A549 treated with Hydrocortisone at 1 μM for 4 hours (cell line): ENCODE data around the gene CARD6. TPM values are rescaled to one million over a fixed set of nuclear protein-coding genes. Genes with fewer than 3 reads are reported as not detected.

Experiments
- total RNA-seq: library from RNA; stranded (reverse); fragments of 200-300 nt; extraction: Qiagen RNA extraction; gene quantifications from 5 replicates; pipeline ENCODE4 v1.2.3, GENCODE V29; 2022

The CARD6 gene, protein sequence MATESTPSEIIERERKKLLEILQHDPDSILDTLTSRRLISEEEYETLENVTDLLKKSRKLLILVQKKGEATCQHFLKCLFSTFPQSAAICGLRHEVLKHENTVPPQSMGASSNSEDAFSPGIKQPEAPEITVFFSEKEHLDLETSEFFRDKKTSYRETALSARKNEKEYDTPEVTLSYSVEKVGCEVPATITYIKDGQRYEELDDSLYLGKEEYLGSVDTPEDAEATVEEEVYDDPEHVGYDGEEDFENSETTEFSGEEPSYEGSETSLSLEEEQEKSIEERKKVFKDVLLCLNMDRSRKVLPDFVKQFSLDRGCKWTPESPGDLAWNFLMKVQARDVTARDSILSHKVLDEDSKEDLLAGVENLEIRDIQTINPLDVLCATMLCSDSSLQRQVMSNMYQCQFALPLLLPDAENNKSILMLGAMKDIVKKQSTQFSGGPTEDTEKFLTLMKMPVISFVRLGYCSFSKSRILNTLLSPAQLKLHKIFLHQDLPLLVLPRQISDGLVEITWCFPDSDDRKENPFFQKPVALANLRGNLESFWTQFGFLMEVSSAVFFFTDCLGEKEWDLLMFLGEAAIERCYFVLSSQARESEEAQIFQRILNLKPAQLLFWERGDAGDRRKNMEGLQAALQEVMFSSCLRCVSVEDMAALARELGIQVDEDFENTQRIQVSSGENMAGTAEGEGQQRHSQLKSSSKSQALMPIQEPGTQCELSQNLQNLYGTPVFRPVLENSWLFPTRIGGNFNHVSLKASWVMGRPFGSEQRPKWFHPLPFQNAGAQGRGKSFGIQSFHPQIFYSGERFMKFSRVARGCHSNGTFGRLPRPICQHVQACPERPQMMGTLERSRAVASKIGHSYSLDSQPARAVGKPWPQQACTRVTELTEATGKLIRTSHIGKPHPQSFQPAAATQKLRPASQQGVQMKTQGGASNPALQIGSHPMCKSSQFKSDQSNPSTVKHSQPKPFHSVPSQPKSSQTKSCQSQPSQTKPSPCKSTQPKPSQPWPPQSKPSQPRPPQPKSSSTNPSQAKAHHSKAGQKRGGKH
- 2.4 to 3.5 TPM (median 2.7 TPM) in 5 replicates for total RNA-seq

GRCh38 chr5:40841068-40841805, at the start of gene CARD6:
Gene CARD6 (plus strand): TSS chr5:40841367. CDS start chr5:40841383, 16 bp downstream.

GRCh38 chr5:40798012-40798800, 43.0 kb upstream of the CARD6 start, which contains the start of gene PRKAA1:
Gene PRKAA1 (minus strand): TSS chr5:40798374. CDS start chr5:40798189, 185 bp downstream.

DNA sequence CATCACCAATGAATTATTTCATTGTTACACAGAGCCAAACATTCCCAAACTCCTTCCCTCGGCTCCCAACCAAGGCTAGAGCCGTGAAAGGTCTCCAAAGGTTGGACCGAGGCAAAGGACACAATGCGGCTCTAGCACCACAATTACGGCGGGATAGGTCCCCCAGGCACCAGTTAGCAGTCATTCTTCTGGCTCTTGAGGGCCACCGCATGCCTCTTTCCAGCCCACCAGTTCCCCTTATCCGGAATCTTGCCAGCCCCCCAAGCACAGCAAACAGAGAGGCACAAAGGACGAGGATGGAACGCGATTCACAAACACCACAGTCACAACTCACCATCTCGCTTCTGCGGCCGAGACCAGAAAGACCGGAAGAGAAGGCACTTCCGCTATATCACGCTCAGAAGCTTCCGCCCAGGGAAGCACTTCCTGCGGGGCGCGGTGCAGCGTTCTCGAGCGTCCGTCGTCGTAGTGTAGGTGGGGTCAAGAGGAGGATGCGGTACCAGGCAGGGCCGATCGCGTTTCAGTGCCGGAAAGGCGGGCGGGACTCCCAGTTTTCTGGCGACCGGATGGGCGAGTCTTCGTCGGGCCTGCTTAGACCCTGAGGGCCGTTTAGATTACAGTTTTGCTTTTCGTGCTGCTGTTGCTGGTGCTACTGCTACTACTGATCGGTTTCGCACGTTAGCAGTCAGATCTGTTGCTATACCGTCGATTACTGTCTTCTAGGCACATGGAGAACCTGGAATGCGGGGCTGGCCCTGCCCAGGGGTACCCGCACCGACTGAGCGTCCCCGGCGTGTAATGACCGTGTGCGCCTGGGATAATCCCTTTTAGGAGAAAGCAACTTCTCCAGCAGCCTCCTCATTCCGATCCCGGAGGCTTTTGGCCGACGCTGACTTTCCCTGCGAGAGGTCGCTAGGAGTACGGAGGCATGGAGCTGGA, 6.0 kb upstream of the CARD6 start, which contains the start of gene RPL37:
Gene RPL37 (minus strand): TSS at position 374 of the 939 bp plus-strand sequence. CDS start 37 bp downstream, at position 337.

GRCh38 chr5:40909264-40909663, 68.1 kb downstream of the CARD6 start, which contains the start of gene C7:
Gene C7 (plus strand): TSS chr5:40909497. CDS start chr5:40909611, 114 bp downstream.

Other genes starting within 250 kb of the CARD6 start
- 3.8 to 7.5 TPM (median 5.5 TPM) in 5 replicates for gene PTGER4, start 161.5 kb upstream of the CARD6 start, total RNA-seq
- 7.6 to 15.1 TPM (median 10.7 TPM) in 5 replicates for gene TTC33, start 85.4 kb upstream of the CARD6 start, total RNA-seq
- 26.3 to 70.4 TPM (median 38.7 TPM) in 5 replicates for gene PRKAA1, start 43.0 kb upstream of the CARD6 start, total RNA-seq
- gene RPL37, start 6.1 kb upstream of the CARD6 start, total RNA-seq: 2,296 to 2,927 TPM (median 2,718 TPM) in 5 replicates
- gene C7, start 68.1 kb downstream of the CARD6 start, total RNA-seq: not detected in 5 replicates
- not detected in 5 replicates for gene MROH2B, start 230.0 kb downstream of the CARD6 start, total RNA-seq